Body of pancreas (tissue), 4 donors: Measurements from ENCODE around the gene CRK.
"Not testable (repeated sequence)": the region's sequence is repeated elsewhere in the genome, so short reads cannot be mapped to it uniquely, and the experiment has no call there.

Source experiments
- CTCF ChIP-seq, 7 experiments: fragments of 450-650 bp in 4 of 7; fragments of 200-600 bp in 3 of 7; sonication (generic) in 3 of 7; IDR thresholded peaks; one replicate each; pipeline ENCODE4 v1.5.1; 2016 to 2019; ENCODE audit warnings: antibody characterized with exemption in 7 of 7
- POLR2A ChIP-seq, 3 donors: fragments of 450-650 bp; IDR thresholded peaks; one replicate each; pipeline ENCODE4 v1.6.1; 2016; ENCODE audit warnings: antibody characterized with exemption in 3 of 3, mild to moderate bottlenecking in 2 of 3

- TF ChIP-seq CTCF, POLR2A (IDR thresholded peaks at IDR 0.05): not testable (repeated sequence)
These were observed 77.6 kb downstream of the CRK start for GRCh38 chr17:1378476-1378860.
